HG03571 (cell line): ENCODE measurements around the gene CLIP2.
"Not testable (repeated sequence)": the region's sequence is repeated elsewhere in the genome, so short reads cannot be mapped to it uniquely, and the experiment has no call there.

Experiments
- ATAC-seq: cut with Tn5 transposase; IDR thresholded peaks from one replicate; pipeline ENCODE4 v1.9.1; 2021; ENCODE audit not compliant: unreplicated experiment

CLIP2 gene

GRCh38 chr7:74428023-74428422 lies 138.8 kb downstream of the CLIP2 start:
- no peak for ATAC-seq

DNA sequence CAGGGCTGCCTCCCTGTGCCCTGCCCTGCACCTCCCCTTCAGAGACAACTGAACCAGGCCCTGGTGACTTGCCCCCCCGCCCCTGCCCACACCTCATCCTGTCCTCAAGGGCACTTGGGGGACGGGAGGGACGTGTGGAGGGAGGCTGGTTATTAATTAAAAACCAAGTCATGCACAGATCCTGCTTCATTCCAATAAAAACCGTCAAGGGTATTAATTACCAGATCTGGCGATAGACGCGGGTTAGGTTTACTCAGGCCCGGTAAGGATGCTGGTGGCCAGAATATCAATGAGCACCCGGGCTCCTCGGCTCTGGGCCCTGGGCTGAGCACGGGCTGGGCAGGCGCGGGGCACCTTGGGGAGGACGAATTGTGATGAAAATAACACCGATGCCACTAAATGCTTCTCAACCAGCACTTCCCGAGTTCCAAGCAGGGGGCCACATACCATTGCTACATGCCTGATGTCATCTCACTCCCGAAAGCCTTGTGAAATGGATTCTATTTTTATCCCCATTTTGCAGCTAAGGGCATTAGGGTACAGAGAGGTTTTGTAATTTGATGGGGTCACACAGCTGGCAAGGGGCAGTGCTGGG lies 140.0 kb downstream of the CLIP2 start:
- ATAC-seq: no peak

GRCh38 chr7:74430409-74430808 lies 141.2 kb downstream of the CLIP2 start:
- not testable (repeated sequence) for ATAC-seq

- no peak for ATAC-seq
Observed at GRCh38 chr7:74430961-74431466, 141.8 kb downstream of the CLIP2 start.

DNA sequence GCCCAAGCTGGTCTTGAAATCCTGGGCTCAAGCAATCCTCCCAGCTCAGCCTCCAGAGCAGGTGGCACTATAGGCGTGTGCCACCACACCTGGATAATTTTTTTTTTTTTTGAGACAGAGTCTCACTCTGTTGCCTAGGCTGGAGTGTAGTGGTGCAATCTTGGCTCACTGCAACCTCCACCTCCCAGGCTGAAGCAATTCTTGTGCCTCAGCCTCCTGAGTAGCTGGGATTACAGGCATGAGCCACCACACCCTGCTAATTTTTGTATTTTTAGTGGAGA lies 148.0 kb downstream of the CLIP2 start:
- not testable (repeated sequence) for ATAC-seq

GRCh38 chr7:74438327-74438726 lies 149.1 kb downstream of the CLIP2 start:
- ATAC-seq: no peak

GRCh38 chr7:74439541-74439940 lies 150.3 kb downstream of the CLIP2 start:
- ATAC-seq: no peak

GRCh38 chr7:74440143-74440542 lies 150.9 kb downstream of the CLIP2 start:
- ATAC-seq: not testable (repeated sequence)

DNA sequence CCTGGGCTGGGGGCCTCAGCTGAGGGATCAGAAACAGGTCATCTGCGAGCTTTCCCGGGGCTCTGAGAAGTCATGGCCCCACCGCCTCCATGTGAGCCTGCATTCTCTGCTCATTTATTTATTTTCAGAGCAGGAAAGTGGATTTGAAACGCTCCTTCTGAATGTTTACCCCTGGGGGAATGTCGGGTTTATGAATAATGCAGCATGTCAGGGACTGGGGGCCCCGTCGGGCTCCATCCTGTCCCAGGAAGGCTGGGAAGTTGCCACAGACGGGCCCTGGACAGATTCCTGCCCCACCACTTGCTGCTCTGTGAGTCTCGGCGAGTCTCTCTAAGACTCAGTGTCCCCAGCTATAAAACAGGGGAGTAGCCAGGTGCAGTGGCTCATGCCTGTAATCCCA lies 152.6 kb downstream of the CLIP2 start:
- no peak for ATAC-seq

GRCh38 chr7:74443543-74444247 lies 154.5 kb downstream of the CLIP2 start:
- ATAC-seq: no peak

DNA sequence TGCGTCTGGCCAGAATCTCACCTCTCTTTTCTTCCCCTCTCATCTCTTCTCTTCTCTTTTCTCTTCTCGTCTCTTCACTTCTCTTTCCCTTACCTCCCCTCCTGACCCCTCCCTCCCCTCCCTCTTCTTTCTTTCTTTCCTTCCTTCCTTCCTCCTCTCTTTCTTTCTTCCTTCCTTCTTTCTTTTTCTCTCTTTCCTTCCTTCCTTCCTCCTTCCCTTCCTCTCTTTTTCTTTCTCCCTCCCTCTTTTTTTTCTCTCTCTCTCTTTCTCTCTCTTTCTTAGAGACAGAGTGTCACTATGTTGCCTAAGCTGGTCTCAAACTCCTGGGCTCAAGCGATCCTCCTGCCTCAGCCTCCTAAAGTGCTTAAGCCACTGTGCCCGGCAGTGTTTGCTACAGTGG lies 159.9 kb downstream of the CLIP2 start:
- no peak for ATAC-seq

DNA sequence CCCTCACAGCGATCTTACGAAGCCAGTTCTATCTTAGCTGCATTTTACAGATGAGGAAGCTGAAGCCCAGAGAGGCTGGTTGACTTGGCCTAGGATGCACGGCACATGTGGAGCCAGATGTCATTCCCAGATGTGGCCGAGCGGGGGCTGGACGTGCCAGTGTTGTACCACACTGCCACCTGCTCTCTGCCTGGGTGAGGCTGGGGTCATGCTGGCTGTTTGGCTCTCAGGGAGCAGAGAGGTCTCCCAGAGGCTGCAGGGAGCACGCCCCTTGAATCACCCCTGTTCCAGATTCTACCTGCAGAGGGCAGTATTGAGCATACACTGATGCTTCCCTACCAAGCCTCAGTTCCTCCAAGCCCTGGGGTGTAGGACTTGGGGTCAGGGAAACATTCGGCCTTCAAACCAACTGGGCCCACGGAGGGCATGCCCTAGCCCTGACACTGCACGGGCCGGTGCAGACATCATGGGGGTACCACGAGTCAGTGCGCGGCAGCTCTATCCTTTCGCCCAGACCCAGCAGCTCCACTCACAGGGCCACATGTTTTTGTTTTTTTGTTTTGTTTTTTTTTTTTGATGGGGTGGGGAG lies 160.7 kb downstream of the CLIP2 start:
- no peak for ATAC-seq

GRCh38 chr7:74452748-74453321 lies 163.6 kb downstream of the CLIP2 start:
- no peak for ATAC-seq

GRCh38 chr7:74453322-74454011 lies 164.3 kb downstream of the CLIP2 start, which contains the start of gene GTF2IRD1:
GTF2IRD1 (plus strand) TSS chr7:74453906; CDS start chr7:74508081, 54,175 bp downstream.
- ATAC-seq: no peak

DNA sequence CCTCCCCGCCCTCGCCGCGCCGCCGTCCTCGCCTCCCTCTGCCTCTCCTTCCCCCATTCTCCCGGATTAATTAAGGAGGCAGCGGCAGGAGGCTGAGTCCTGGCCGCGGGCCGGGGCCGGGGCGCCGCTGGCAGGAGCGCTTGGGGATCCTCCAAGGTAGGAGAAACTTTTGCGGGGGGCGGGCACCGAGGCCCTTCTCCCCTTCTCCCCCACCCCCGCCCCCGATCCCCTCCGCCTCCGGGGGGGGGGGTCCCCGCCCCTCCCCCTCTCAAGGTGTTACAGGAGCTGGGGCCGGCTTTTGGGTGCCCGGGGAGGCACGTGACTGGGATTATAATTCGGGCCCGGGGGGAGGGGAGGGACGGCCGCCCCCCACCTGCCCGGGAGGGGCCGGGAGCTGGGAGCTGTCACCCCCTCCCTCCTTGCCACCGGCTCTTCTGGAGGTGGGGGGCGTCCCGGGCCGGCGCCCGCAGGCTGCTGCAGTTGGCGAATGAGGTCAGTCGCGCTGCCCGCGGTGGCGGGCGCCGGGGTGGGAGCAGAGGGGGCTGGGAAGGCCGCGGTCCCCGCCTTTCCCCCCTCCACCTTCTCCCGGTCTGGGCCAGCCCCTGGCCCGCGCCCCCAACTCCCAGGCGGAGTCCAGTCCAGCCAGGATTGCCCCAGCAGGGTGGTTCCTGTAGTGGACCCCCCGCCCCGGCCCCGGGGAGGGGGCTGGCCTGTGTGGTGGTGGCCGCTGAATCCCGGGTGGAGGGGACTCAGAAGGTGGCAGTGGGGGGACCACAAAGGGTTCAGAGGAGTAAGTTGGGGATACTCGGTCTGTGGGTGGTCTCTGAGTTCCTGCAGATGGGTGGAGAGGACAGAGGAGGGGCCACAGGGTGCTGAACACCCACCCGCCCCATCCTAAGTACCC lies 165.1 kb downstream of the CLIP2 start:
- no peak for ATAC-seq

GRCh38 chr7:74454925-74455288 lies 165.7 kb downstream of the CLIP2 start:
- no peak for ATAC-seq

GRCh38 chr7:74455291-74455804 lies 166.1 kb downstream of the CLIP2 start:
- no peak for ATAC-seq
